NB4 (cell line): Measurements from ENCODE around the gene CREB3L4.

Experiments used
- POLR2A ChIP-seq: IDR thresholded peaks from 2 replicates; pipeline ENCODE4 v1.6.1; 2011; ENCODE audit warnings: mild to moderate bottlenecking; ENCODE audit not compliant: insufficient read length; ENCODE audit errors: extremely low read depth
- TF ChIP-seq, protein P1 (sequence below): IDR thresholded peaks from one replicate; pipeline ENCODE4 v1.5.1; 2012; ENCODE audit warnings: low read depth, low read length

DNA sequence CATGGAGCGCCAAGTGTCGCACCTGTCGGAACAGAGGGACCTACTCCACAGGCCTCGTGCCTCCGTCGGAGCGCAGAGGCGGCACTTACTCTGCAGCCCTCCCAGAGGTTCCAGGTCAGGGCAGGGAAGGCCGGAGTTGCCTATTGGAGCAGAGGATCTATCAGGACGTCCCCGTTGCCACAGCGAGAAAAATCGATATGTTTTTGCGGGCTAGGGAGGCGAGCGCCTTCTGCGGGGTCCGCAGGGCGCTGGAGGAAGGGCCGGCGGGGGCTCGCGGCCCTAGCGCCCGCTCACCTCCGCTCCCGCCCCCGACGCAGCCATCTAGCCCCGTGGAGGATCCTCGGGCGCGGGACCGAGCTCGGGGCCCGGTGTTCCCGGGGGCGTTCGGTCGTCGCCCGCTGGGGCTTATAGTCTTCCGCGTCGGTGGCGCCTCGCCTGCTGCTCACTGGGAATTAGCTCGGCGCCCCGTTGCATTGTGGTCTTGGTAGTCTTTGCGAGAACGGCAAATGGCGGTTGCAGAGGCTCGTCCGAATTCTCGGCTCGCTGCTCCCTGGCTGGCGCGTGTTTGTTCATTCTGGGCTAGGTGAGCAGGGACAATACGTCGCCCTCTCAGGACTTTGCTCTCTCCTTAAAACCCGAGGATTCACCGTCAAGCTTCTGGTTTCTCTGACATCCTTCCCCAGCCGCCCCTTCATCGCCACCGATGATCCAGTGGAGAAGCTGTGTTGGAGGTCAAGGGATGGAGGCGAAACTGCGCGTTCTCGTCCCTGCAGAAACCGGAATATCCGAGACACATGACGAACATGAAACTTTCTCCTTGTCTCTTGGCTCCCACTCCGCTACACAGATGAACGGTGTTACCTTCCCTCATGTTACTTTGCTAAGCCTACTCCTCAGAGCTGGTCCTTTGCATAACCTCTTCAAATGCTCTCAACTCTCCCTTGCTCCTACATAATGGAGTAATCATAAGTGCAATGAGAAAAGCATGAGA lies 9.8 kb downstream of the CREB3L4 start, which contains the start of gene JTB:
- TF ChIP-seq, protein P1, sequence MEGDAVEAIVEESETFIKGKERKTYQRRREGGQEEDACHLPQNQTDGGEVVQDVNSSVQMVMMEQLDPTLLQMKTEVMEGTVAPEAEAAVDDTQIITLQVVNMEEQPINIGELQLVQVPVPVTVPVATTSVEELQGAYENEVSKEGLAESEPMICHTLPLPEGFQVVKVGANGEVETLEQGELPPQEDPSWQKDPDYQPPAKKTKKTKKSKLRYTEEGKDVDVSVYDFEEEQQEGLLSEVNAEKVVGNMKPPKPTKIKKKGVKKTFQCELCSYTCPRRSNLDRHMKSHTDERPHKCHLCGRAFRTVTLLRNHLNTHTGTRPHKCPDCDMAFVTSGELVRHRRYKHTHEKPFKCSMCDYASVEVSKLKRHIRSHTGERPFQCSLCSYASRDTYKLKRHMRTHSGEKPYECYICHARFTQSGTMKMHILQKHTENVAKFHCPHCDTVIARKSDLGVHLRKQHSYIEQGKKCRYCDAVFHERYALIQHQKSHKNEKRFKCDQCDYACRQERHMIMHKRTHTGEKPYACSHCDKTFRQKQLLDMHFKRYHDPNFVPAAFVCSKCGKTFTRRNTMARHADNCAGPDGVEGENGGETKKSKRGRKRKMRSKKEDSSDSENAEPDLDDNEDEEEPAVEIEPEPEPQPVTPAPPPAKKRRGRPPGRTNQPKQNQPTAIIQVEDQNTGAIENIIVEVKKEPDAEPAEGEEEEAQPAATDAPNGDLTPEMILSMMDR, result no peak
- TF ChIP-seq POLR2A, result peak; percentile 91
